ENCODE results near the gene SYNE1. TPM values are rescaled to one million over a fixed set of nuclear protein-coding genes. Genes with fewer than 3 reads are reported as not detected.

SYNE1 gene
- total RNA-seq, 2 experiments from 2014 or later, result 29.5 to 35.1 TPM

GRCh38 chr6:152402791-152403190, 234.4 kb downstream of the SYNE1 start:
- ATAC-seq (no peak), DNase-seq (no peak)
- CTCF ChIA-PET, result no interaction called here
- no peaks in the 10 kb centered on the region for H3K4me1 Mint-ChIP-seq (ENCODE audit: low read depth)
- no peaks in the 10 kb centered on the region for H3K9me3 Mint-ChIP-seq
- no peaks in the 10 kb centered on the region for H3K27me3 Mint-ChIP-seq
- H3K27ac Mint-ChIP-seq, result no peak overlapping the region
- no peaks in the 10 kb centered on the region for H3K36me3 Mint-ChIP-seq (ENCODE audit: low read depth)
- intact Hi-C loops (cut with micrococcal nuclease), result no loop called here
- H3K4me3 Mint-ChIP-seq, result no peak overlapping the region
- POLR2A ChIA-PET, result no interaction called here
- no peak for TF ChIP-seq CTCF (IDR thresholded peaks at IDR 0.05)

- Mint-ChIP-seq H3K27me3 (no peaks in the 10 kb centered on the region), H3K27ac (no peak overlapping the region), H3K4me1 (ENCODE audit: low read depth) (no peaks in the 10 kb centered on the region), H3K9me3 (no peaks in the 10 kb centered on the region), H3K36me3 (ENCODE audit: low read depth) (no peaks in the 10 kb centered on the region), H3K4me3 (no peak overlapping the region)
- ATAC-seq, result no peak
- TF ChIP-seq CTCF (IDR thresholded peaks at IDR 0.05), result no peak
- ChIA-PET CTCF (no interaction called here), POLR2A (no interaction called here)
- intact Hi-C loops (cut with micrococcal nuclease), result no loop called here
- no peak for DNase-seq
Measured at GRCh38 chr6:152401978-152402377, 235.2 kb downstream of the SYNE1 start.

GRCh38 chr6:152399399-152399798, 237.8 kb downstream of the SYNE1 start:
- Mint-ChIP-seq H3K4me3 (no peak overlapping the region), H3K9me3 (no peaks in the 10 kb centered on the region), H3K27ac (no peak overlapping the region), H3K36me3 (ENCODE audit: low read depth) (no peaks in the 10 kb centered on the region), H3K4me1 (ENCODE audit: low read depth) (no peaks in the 10 kb centered on the region), H3K27me3 (no peaks in the 10 kb centered on the region)
- intact Hi-C loops (cut with micrococcal nuclease), result no loop called here
- ChIA-PET POLR2A (no interaction called here), CTCF (no interaction called here)
- DNase-seq (no peak), ATAC-seq (no peak)
- no peak for TF ChIP-seq CTCF (IDR thresholded peaks at IDR 0.05)

GRCh38 chr6:152398993-152399392, 238.2 kb downstream of the SYNE1 start:
- CTCF ChIA-PET, result no interaction called here
- DNase-seq (no peak), ATAC-seq (no peak)
- POLR2A ChIA-PET, result no interaction called here
- TF ChIP-seq CTCF (IDR thresholded peaks at IDR 0.05), result no peak
- peaks cover under 1% of the 10 kb centered on the region for H3K27me3 Mint-ChIP-seq
- H3K9me3 Mint-ChIP-seq, result no peaks in the 10 kb centered on the region
- intact Hi-C loops (cut with micrococcal nuclease), result no loop called here
- no peak overlapping the region for H3K4me3 Mint-ChIP-seq
- H3K36me3 Mint-ChIP-seq (ENCODE audit: low read depth), result no peaks in the 10 kb centered on the region
- no peak overlapping the region for H3K27ac Mint-ChIP-seq
- no peaks in the 10 kb centered on the region for H3K4me1 Mint-ChIP-seq (ENCODE audit: low read depth)

- no peak for TF ChIP-seq CTCF (IDR thresholded peaks at IDR 0.05)
- no peak overlapping the region for H3K4me3 Mint-ChIP-seq
- no peak for ATAC-seq
- H3K27ac Mint-ChIP-seq, result no peak overlapping the region
- ChIA-PET POLR2A (no interaction called here), CTCF (no interaction called here)
- H3K4me1 Mint-ChIP-seq (ENCODE audit: low read depth), result no peaks in the 10 kb centered on the region
- intact Hi-C loops (cut with micrococcal nuclease), result no loop called here
- no peak for DNase-seq
- peaks cover 2% of the 10 kb centered on the region for H3K27me3 Mint-ChIP-seq
- no peaks in the 10 kb centered on the region for H3K9me3 Mint-ChIP-seq
- H3K36me3 Mint-ChIP-seq (ENCODE audit: low read depth), result no peaks in the 10 kb centered on the region
Measured at GRCh38 chr6:152398316-152398715, 238.8 kb downstream of the SYNE1 start.

Data from activated CD8-positive, alpha-beta T cell treated with anti-CD3 and anti-CD28 coated beads for 36 hours (primary cell).